CD4-positive, alpha-beta T cell treated with Interleukin-6 at 100 ng/mL for 8 hours (primary cell): ENCODE results near the gene CALML6.

Source experiments
- DNase-seq: peaks from one replicate; pipeline ENCODE4 v3.0.0-alpha.2; 2020; ENCODE audit warnings: mixed read lengths, low spot score

CALML6 gene

DNA sequence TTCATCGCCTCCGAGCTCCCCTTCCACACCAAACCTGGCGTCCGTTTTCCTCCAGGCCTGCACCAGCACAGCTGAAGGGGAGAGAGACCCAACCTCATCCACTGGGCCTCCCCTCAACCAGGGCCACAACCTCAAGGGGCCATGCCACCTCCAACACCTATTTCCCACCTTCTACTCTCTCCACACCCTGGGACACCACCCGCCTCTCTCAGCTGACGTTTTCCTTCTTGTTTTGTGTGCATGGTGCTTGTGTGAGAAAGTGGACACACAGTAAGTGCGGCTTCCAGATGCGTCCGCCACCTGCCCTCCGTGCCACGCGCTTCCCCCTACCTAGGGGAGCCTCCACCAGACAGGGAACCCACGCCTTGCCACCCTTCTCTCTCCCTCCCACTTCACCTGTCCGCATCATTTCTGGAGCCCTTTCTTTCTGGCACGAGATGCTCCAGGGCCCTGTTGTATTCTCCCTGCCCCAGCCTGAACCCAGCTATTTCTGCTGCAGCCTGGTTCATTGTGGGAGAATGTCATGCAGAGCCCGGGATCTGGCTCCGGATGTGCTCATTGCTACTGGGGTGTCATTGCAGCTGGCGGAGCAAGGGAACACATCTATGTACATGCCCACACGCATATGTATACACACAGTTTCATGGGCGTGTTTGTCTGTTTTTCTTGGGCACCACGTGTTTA is 22.8 kb upstream of the CALML6 start:
- DNase-seq = no peak

DNA sequence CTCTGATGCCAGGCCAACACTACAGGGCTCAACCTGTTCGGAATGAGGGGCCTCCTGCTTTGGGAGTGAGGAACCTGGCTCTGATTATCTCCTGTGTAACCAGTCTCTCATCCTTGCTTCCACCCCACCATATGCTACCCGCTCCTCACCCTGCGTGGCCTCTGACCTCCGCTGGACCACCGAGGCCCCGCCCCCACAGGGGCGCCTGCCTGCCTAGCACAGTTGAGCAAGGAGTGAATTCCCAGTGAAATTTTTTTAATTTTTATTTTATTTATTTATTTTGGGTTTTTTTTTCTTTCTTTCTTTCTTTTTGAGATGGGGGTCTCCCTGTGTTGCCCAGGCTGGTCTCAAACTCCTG is 22.3 kb upstream of the CALML6 start:
- DNase-seq = no peak

DNA sequence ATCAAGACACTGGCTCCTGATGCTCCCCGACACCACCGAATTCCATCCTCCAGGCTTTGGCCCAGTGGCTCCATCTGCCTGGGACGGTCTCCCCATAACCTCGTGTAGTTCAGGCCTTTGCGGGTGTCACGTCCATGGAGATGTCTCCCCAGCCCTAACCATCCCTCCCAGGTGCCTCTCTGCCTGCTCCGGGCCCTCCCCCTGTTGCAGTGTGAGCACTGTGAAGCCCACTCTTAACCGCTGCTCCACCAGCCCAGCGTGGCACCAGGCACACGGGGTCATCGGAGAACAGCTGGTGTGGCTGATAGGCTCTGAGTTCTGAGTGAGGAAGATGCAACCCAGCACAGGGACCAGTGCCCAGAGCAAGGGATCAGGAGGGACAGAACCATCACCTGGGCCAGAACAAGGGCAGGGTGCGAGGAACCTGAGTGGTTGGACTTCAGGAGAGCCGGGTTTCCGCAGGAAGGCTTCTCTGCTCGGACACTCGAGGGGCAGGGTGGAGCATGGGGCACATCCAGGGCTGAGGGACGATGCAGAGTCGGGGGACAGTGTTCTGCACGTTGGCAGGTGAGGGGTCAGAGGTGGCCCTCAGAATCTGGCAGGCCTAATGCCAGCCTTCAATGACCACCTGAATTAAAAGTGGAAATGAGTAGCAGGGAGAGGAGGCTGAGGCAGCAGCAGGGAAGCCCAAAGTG is 21.6 kb upstream of the CALML6 start:
- no peak for DNase-seq

DNA sequence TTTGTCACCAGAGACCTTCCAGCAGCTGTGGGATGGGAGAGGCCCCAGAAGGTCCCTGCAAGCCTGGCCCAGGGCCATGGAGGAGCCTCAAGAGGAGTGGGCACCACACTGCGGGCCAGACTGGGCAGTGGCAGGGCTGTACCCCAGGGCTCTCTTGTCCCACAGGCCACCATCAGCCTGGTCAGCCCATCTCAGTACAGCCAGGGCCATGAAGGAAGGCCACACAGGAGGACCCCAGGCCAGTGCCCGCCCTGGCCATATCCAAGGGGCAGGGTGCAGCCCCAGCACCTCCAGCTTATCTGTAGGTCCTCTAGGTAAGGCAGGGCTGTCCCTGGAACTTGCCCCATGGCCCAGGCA is 21.1 kb upstream of the CALML6 start:
- DNase-seq = no peak

DNA sequence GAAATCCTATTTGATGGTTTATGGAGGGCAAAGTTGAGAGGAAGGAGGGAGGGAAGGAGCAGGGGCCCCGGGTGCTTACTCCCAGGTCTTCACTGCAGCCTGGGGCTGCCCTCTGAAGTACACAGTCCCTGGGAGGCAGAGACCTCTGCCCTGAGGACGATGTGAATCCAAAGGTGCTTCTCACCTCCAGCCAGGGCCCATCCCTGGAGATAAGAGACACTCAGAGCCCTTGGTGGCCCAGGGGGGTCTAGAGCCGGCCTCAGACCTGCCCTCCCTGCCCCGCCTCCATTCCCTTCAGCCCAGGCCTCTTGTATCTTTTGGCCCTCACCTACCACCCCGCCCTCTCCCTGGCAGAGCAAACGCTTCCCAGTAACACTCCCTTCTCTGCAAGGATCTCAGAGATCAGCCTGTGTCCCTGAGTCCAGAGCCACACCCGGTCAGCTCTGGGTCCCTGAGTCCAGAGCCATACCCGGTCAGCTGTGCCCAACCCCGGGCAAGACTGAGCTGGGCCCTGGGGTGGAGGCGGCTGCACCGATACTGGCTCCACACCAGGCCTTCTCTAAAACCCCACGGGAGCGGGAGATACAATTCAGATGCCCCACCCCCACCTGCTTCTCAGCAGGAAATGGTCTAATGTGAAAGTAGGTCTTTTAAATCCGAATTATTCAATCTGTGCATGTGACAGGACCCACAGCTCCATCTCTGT is 20.6 kb upstream of the CALML6 start:
- DNase-seq = no peak

DNA sequence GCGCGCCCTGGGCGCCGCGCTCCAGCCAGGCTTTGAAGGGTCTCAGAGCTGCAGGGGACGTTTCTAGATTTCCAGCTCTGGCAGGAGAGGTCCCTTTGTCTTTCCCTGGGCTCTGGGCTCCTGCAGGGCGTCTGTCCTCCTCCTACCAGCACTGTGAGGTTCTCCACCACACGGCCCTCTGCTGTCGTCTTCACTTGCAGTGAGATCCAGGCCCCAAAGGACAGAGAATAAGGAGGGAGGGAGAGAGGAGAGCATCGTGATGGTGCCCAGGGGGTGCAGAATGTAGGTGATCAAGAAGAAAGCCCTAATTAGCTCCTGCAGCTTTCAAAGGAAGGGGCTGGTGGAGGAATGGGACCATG is 20.0 kb upstream of the CALML6 start:
- DNase-seq = no peak

DNA sequence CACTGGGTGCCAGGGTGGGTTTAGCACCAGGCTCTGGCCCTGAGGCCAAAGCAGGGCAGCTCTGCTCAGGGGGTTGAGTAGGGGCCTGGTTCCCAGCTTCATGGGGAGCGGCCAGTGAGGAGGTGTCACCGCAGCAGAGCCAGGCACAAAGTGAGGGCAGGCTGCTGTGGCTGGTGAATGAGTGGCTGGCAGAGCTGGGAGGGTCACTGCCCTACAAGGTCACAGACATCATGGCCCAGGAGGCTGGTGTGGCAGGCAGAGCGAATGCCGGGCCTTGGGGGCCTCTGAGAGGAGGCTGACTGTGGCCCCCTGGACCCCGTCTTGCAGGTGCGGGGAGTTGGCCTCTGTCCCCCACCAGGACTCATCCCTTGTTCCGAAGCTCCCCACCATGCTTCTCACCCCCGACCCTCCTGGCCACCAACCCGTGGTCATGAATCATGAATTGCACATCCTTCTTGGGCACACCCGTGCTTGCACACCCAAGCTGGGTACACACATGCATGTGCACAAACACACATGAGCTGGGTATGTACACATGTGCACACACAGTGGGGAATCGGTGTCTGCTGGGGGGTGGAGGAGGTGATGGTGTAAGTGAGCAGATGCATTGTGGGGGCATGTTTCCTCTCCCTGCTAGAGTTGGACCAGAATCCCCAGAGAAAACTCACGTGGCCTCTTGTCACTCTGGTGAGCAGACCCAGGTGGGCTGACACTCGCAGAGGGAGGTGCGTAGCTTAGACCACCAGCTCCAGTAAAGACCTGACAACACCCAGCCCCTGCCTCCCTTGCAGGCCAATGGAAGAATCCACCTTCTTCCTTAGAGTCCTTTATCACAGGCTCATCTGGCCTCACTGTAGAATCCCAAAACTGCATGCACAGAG is 19.4 kb upstream of the CALML6 start:
- no peak for DNase-seq

DNA sequence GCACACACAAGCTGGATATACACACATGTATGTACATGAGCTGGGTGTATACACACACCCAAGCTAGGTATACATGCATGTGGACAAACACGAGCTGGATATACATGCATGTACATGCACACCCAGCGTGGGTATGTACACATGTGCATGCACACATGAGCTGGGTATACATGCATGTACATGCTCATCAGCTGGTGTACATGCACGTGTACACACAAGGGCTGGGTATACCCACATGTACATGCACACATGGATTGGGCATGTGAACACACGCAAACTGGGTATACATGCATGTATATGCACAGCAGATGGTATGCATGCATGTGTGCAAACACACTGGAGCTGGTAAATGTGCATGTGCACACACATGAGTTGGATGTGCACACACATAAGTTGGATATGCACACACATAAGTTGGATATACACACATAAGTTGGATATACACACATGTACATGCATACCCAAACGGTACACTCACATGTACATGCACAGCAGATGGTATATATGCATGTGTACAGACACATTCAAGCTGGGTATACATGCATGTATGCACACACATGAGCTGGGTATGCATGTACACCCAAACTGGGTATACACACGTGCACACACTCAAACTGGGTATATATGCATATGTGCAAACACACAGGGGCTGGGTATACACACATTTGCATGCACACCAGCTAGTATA is 16.7 kb upstream of the CALML6 start:
- DNase-seq = no peak

DNA sequence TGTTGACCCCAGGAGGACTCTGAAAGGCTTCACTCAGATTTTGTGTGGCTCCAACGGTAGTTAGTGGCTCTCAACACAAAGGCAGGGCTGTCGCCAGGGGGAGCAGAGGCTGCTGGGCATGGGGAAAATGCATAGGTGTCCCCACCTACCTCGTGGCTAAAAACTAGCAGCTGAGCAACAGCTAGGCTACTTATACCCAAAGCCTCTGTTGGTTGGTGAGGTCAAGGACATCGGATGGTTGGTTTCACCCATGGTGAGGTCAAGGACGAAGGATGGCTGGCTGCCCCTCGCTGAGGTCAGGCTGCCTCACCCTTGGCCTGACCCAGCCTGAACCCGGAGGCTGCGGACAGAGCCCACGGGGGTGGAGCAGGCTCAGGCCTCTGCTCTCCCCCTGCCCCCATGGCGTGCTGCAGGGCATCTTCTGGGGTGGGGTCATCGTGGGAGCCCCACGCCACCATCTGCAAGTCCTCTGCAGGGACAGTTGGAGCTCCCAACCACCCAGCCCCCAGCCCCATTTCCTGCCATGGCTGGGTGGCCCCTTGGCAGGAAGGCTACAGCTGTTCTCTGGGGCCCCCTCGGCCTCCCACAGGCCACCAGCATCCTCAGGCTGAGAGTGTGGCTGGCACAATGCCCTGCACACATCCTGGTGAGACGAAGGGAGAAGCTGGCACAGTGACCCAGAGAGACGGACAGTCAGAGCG is 15.6 kb upstream of the CALML6 start:
- no peak for DNase-seq

DNA sequence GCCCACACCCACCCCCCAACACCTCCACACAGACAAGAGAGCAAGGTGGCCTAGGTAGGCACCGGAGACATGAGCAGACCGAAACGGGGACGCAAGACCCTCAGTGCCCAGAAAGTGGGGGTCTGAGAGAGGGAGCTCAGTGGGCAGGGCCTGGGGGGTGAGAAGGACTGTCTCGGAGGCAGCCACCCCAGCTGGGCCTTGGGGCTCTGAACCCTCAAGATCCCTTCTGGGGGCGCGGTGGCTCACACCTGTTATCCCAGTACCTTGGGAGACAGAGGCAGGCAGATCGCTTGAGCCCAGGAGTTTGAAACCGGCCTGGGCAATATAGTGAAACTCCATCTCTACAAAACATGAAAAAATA is 15.1 kb upstream of the CALML6 start:
- DNase-seq = no peak

DNA sequence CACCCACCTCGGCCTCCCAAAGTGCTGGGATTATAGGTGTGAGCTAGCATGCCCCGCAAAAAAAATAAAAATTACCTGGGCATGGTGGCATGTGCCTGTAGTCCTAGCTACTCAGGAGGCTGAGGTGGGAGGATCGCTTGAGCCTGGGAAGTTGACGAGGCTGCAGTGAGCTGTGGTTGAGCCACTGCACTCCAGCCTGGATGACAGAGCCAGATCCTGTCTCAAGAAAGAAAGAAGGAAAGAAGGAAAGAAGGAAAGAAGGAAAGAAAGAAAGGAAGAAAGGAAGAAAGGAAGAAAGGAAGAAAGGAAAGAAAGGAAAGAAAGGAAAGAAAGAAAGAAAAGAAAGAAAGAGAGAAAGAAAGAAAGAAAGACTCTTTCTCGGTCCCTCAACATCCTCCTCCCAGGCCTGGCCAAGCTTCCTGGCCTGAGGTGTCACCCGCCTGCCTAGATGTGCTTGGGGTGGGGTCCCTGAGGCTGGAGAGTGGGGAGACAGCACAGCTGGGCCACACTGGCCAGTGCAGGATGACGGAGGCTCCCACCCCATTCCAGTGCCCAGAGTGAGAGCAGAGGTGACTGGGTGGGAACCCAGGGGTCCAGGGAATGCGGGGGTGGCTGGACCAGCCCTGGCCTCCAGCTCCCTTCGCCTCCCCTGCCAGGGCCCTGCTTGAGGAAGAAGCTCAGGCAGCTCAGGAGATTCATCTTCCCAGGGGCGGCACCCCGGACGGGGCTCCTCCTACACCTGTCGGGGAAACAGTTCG is 14.0 kb upstream of the CALML6 start:
- DNase-seq = no peak

DNA sequence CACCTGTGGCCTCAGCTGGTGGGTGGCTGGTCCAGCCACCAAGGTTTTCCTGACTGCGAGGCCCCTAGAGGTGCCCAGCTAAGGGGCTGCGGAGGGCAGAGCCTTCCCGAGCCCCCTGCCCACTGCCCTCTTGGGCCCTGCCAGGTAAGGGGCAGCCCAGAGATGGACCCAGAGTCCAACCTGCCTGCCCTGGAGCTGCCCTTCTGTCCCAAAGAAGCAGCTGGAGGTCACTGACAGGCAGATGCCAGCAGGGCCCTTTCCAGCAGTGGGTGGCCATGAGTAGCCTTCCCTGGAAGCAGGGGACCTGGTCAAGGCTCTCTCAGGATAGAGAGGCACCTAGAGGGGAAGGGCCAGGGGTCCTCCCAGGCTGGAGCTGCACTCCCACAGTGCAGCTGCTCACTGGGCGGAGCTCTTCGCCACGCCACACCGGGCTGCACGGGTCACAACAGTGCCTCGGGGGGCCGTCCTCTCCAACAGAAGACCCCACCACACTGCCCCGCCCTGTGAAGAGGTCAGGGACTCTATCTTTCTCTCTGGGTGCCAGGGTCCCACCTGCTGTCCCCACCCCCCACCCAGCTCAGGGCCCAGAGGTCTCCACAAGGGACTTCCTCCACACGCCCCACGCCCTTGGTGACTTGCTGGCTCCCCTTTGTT is 13.3 kb upstream of the CALML6 start:
- DNase-seq = no peak

DNA sequence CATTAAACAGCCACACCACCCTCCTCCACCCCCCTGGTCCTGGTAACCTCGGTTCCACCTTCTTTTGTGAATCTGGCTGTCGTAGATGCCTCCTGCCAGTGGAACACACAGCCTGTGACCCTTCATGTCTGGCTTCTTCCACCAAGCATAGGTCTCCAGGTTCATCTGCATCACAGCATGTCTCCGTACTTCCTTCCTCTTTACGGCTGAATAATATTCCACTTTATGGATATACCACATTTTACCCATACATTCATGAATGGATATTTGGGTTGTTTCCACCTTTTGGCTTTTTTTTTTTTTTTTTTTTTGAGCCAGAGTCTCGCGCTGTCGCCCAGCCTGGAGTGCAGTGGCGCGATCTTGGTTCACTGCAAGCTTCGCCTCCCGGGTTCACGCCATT is 11.8 kb upstream of the CALML6 start:
- DNase-seq = no peak

DNA sequence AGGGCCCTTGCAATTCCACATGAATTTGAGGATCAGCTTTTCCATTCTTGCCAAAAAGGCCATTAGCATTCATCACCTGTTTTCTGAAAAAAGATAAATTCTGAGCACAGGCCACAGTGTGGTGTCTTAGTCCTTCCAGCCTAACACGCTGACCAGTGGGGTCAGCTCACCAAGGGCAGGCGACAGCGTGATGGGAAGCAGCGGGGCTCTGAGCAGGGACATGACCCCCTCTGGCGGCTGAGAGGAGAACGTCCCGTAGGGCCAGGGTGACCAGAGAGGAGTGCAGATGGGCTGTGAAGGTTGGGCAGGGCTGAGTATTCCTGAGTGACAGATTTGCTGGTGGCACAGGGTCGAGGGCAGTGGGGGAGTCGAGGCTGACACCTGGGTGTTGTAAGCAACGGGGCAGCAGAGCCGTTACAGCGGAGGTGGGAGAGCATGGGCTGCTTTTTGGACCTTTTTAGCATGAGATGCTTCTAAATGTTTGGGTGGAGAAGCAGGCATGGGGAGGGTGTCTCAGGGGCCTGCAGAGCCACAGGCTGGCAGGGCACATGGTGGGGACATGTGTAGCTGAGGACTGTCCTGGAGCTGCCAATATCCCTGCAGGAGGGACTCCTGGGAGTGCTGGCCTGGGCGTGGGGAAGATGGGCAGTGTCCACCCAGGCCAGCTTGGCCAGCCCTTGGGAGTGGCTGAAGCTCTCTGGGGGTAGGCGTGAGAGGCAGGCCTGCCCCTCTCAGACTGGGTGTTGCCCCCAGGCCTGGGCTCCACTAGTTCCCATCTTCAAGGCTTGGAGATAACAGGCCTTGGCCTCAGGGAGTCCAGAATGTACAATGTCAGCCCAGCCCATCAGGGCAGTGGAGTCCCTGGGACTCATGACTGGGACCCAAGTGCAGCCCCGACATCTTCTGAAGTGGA is 8.6 kb upstream of the CALML6 start:
- peak; percentile 67 for DNase-seq

DNA sequence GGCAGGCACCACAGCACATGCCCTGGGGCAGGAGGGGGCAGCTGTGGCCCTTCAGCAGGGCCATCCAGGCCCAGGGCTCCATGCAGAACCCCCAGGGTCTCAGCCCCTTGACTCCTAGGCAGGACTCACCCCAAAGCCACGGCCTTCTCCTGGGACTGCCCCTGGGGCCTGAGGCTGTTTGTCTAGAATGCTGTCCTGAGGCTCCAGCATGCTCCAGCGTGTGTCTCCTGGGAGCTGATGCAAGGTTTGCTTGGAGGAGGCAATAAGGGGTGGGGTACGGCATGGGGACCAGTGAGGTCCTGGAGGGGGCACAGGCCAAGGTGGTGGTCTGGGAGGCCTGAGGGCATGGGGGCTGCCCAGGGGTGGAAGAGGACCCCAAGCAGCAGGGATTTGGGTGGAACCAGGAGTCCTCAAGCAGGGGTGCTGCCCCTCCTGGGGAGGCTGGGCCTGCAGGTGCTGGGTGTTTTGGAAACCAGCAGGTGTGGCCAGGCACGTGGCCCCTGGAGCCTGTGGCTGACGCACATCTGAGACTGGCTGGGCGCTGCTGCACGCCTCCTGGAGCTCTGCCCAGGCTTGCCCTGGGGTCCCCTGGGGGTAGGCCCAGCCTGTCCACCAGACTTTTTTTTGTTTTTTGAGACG is 7.8 kb upstream of the CALML6 start:
- DNase-seq = no peak

DNA sequence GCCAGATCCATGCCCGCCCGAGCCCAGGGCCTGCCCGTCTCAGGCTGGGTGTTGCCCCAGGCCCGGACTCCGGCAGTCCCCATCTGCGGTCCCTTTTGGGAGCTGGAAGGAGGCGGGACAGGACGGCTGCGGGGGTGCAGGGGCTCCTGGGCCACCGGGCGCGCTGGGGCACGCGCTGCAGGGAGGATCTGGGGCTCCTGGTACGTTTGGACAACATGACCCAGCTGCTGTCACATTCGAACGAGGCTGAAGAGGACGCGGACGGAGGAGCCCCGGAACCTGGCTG is 6.6 kb upstream of the CALML6 start:
- DNase-seq = no peak

DNA sequence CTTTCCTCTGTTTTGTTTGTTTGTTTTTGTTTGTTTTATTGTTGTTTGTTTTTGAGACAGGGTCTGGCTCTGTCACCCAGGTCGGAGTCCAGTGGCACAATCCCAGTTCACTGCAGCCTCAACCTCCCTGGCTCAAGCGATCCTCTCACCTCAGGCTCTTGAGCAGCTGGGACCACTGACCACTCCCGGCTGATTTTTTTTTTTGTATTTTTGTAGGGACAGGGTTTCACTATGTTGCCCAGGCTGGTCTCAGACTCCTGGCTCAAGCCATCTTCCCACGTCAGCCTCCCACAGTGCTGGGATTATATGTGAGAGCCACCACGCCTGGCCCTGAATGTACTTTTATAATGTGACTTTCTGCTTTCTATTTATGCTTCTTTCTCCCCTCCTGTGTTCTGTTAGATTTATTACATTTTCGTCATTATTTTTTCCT is 5.0 kb upstream of the CALML6 start:
- no peak for DNase-seq

DNA sequence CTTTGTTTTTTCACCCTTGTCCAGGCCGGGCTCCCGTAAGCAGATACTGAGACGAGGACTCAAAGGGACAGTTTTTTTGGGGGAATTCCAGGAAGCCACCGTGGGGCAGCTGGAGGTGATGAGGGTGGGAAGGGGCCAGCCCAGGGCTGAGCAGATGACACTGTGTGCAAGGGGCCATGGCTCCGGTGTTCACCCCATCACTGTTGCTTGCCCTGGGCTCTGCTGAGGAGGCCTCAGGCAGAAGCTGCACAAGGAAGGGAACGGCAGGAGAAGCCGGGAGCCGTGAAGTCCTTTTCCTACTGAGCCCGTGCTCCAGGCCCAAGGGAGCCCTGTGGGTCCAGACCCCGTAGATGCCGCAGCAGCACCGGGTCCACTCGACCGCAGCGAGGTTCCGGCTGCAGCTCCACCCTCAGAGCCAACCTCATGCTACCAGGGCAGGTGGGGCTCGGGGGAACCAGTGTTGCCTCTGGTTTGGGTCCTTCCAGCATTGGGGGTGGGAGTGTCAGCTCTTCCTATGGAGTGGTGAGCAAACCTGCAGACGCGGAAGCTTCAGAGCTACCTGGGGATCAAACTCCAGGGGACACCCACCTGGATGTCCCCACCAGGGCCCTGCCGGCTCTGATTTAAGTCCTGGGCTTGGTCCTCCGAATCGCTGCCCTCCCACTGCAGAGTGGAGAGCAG is 4.3 kb upstream of the CALML6 start:
- DNase-seq = no peak
